Measurements from ENCODE around the gene SOS2. TPM values are rescaled to one million over a fixed set of nuclear protein-coding genes. Genes with fewer than 3 reads are reported as not detected.
"Not testable (repeated sequence)": the region's sequence is repeated elsewhere in the genome, so short reads cannot be mapped to it uniquely, and the experiment has no call there.

Gene SOS2
- total RNA-seq, 1 experiment from 2014 or later: 11.7 TPM

DNA sequence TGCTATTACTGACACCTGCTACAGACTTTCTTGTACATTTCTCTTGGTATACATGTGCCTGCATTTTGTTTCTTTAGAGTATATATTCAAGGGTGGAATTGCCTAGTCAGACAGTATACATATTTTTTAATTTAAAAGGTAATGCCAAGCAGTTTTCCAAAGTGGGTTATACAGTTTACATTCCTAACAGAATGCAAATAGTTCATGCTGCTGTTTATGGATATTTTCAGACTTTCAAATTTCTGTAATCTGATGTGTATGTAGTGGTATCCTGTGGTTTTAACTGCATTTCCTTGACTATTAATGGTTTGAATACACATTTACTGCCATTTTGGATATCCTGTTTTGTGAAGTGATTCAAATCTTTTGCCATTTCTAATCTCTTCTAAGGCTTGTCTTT lies 59.5 kb downstream of the SOS2 start (continued):
- TF ChIP-seq EZH2phosphoT487 (IDR thresholded peaks at IDR 0.05; ENCODE audit: borderline replicate concordance): no peak

DNA sequence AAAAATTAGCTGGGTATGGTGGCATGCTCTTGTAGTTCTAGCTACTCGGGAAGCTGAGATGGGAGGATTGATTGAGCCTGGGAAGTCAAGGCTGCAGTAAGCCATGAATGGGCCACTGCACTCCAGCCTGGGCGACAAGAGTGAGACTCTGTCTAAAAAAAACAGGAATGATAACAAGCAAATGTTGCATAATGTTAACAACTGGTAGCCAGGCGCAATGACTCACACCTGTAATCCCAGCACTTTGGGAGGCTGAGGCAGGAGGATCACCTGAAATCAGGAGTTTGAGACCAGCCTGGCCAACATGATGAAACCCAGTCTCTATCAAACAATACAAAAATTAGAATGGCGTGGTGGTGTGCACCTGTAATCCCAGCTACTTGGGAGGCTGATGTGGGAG lies 64.0 kb downstream of the SOS2 start:
- ATAC-seq; H3K36me3 ChIP-seq (ENCODE audit: control insufficient read depth in 1 of 2, insufficient read depth in 2 of 2, low read length in 2 of 2); H3K4me3 ChIP-seq (replicated peaks in 1 of 2; ENCODE audit: low read depth in 1 of 2, low read length in 2 of 2); intact Hi-C loops (cut with micrococcal nuclease); RAD21 ChIA-PET (ENCODE audit: low non-redundant PET in 1 of 2, low total read pairs in 2 of 2, uncharacterized antibody in 2 of 2, unreplicated experiment in 2 of 2); CTCF ChIA-PET; DNase-seq (ENCODE audit: low read depth, low spot score); H3K79me2 ChIP-seq (ENCODE audit: insufficient read depth, low read length); H3K9me2 ChIP-seq (ENCODE audit: insufficient read depth); H2AFZ ChIP-seq (ENCODE audit: low read depth, low read length, poor library complexity, severe bottlenecking); H3K9ac ChIP-seq (ENCODE audit: low read length); H3K4me2 ChIP-seq (ENCODE audit: low read length); POLR2A ChIA-PET; H4K20me1 ChIP-seq (ENCODE audit: insufficient read depth); H3K27me3 ChIP-seq (ENCODE audit: insufficient read depth, low read length); H3K4me1 ChIP-seq (ENCODE audit: control insufficient read depth in 1 of 2, insufficient read depth in 2 of 2, low read length in 2 of 2); H3K9me3 ChIP-seq (ENCODE audit: control insufficient read depth in 1 of 2, insufficient read depth in 1 of 2, low read depth in 1 of 2, low read length in 2 of 2); BruUV-seq (replicated peaks); H3K27ac ChIP-seq (ENCODE audit: low read depth, low read length): not testable (repeated sequence)

DNA sequence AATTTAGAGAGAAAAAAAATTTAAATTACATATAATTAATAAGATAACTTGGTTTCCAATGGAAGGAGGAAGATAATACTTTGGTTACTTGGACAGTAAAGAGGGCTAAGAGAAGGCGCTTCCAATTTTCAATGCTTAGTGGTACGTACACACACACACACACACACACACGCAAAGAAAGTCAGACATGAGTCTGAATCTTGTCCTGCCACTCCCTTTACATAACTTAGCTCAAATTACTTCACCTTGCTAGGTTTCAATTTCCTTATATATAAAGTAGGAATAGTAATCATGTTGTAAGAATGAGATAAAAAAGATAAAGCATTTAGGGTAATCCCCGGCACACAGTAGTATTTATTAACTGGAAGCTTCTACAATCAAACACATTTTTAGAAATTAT lies 75.3 kb downstream of the SOS2 start:
- Histone ChIP-seq H3K79me2 (ENCODE audit: insufficient read depth, low read length) (no peaks in the 10 kb centered on the region), H3K4me3 (replicated peaks in 1 of 2; ENCODE audit: low read depth in 1 of 2, low read length in 2 of 2) (no peak overlapping the region), H3K9me2 (ENCODE audit: insufficient read depth) (no peaks in the 10 kb centered on the region), H3K27ac (ENCODE audit: low read depth, low read length) (no peak overlapping the region), H3K4me1 (ENCODE audit: control insufficient read depth in 1 of 2, insufficient read depth in 2 of 2, low read length in 2 of 2) (no peaks in the 10 kb centered on the region), H3K36me3 (ENCODE audit: control insufficient read depth in 1 of 2, insufficient read depth in 2 of 2, low read length in 2 of 2) (peaks cover 0 to 3% of the 10 kb centered on the region in 2 experiments; a peak in 1 of 4 replicates), H3K9ac (ENCODE audit: low read length) (no peak overlapping the region), H3K9me3 (ENCODE audit: control insufficient read depth in 1 of 2, insufficient read depth in 1 of 2, low read depth in 1 of 2, low read length in 2 of 2) (no peaks in the 10 kb centered on the region; a peak in 1 of 4 replicates), H3K4me2 (ENCODE audit: low read length) (no peak overlapping the region), H4K20me1 (ENCODE audit: insufficient read depth) (no peaks in the 10 kb centered on the region), H3K27me3 (ENCODE audit: insufficient read depth, low read length) (no peaks in the 10 kb centered on the region), H2AFZ (ENCODE audit: low read depth, low read length, poor library complexity, severe bottlenecking) (no peak overlapping the region)
- CTCF ChIA-PET: interaction anchor here (0.6 kb wide), 1 partner anchor 156 kb away, joined by 3 read pairs; the partner anchor contains the start of gene DMAC2L
- ATAC-seq: no peak
- POLR2A ChIA-PET: no interaction called here
- TF ChIP-seq, protein P1, sequence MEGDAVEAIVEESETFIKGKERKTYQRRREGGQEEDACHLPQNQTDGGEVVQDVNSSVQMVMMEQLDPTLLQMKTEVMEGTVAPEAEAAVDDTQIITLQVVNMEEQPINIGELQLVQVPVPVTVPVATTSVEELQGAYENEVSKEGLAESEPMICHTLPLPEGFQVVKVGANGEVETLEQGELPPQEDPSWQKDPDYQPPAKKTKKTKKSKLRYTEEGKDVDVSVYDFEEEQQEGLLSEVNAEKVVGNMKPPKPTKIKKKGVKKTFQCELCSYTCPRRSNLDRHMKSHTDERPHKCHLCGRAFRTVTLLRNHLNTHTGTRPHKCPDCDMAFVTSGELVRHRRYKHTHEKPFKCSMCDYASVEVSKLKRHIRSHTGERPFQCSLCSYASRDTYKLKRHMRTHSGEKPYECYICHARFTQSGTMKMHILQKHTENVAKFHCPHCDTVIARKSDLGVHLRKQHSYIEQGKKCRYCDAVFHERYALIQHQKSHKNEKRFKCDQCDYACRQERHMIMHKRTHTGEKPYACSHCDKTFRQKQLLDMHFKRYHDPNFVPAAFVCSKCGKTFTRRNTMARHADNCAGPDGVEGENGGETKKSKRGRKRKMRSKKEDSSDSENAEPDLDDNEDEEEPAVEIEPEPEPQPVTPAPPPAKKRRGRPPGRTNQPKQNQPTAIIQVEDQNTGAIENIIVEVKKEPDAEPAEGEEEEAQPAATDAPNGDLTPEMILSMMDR (IDR thresholded peaks at IDR 0.05 in 2 of 3, conservative IDR thresholded peaks at IDR 0.05 in 1 of 3; ENCODE audit: borderline replicate concordance in 1 of 3, insufficient read depth in 1 of 3, low read depth in 2 of 3, low read length in 2 of 3): no peak
- TF ChIP-seq JUND (IDR thresholded peaks at IDR 0.05) (no peak), SP1 (IDR thresholded peaks at IDR 0.05; ENCODE audit: low read depth) (no peak), ZFX (IDR thresholded peaks at IDR 0.05) (no peak), POLR2AphosphoS5 (IDR thresholded peaks at IDR 0.05; ENCODE audit: low read depth, low read length) (no peak), YY1 (IDR thresholded peaks at IDR 0.05; ENCODE audit: extremely low read depth, insufficient replicate concordance, low read depth, low read length) (no peak), ELF1 (IDR thresholded peaks at IDR 0.05; ENCODE audit: borderline replicate concordance, low read depth) (no peak), EZH2 (IDR thresholded peaks at IDR 0.05) (no peak), SRF (IDR thresholded peaks at IDR 0.05; ENCODE audit: low read depth) (no peak), EZH2phosphoT487 (IDR thresholded peaks at IDR 0.05; ENCODE audit: borderline replicate concordance) (no peak), CEBPB (IDR thresholded peaks at IDR 0.05; ENCODE audit: low read depth) (no peak), FOSL1 (IDR thresholded peaks at IDR 0.05; ENCODE audit: low read depth) (no peak), RAD21 (IDR thresholded peaks at IDR 0.05; ENCODE audit: low read depth) (no peak)
- TF ChIP-seq, protein P2, sequence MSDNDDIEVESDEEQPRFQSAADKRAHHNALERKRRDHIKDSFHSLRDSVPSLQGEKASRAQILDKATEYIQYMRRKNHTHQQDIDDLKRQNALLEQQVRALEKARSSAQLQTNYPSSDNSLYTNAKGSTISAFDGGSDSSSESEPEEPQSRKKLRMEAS (IDR thresholded peaks at IDR 0.05): no peak
- TF ChIP-seq, protein P3, sequence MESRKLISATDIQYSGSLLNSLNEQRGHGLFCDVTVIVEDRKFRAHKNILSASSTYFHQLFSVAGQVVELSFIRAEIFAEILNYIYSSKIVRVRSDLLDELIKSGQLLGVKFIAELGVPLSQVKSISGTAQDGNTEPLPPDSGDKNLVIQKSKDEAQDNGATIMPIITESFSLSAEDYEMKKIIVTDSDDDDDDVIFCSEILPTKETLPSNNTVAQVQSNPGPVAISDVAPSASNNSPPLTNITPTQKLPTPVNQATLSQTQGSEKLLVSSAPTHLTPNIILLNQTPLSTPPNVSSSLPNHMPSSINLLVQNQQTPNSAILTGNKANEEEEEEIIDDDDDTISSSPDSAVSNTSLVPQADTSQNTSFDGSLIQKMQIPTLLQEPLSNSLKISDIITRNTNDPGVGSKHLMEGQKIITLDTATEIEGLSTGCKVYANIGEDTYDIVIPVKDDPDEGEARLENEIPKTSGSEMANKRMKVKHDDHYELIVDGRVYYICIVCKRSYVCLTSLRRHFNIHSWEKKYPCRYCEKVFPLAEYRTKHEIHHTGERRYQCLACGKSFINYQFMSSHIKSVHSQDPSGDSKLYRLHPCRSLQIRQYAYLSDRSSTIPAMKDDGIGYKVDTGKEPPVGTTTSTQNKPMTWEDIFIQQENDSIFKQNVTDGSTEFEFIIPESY (IDR thresholded peaks at IDR 0.05; ENCODE audit: extremely low read depth, insufficient replicate concordance, low read length): no peak
- intact Hi-C loops (cut with micrococcal nuclease): no loop called here
- BruUV-seq (replicated peaks): no TSS peak
- no peak for DNase-seq (ENCODE audit: low read depth, low spot score)
- RAD21 ChIA-PET (ENCODE audit: low non-redundant PET in 1 of 2, low total read pairs in 2 of 2, uncharacterized antibody in 2 of 2, unreplicated experiment in 2 of 2): no interaction called here

Measured in HCT116 (cell line).